ENCODE results near the gene ZBED2. TPM values are rescaled to one million over a fixed set of nuclear protein-coding genes. Genes with fewer than 3 reads are reported as not detected.

ZBED2 gene
- total and polyA plus RNA-seq, 2 of the 8 experiments (the other 6 are each of a cell fraction or from before 2014, with no cell fraction given): not detected

DNA sequence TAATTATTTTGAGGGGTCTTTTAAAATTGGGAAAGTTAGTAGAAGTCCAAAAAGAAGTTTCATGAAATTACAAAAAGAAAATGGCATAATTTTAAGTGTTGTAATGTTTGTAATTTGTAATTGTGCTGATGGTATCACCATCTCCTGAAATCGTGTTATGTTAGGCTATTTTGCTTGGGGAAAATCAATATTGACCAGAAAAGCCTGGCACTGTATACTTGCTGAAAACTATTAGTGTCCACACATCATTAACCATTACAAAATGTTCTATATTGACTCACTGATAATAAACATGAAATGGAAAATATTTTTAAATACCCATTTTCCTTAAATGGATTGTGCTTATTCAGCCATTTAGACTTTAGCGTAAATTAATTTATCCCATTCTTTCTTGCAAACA, 40.3 kb upstream of the ZBED2 start:
- H2AFZ ChIP-seq (ENCODE audit: low read length): no peak overlapping the region
- no peak overlapping the region for H3K14ac ChIP-seq (ENCODE audit: insufficient read length)
- no peaks in the 10 kb centered on the region for H3K9me3 ChIP-seq (ENCODE audit: insufficient read depth in 2 of 2, low read depth in 1 of 2, low read length in 1 of 2)
- no peak overlapping the region for H3K4me2 ChIP-seq (ENCODE audit: insufficient read depth in 1 of 2, low read depth in 2 of 2, low read length in 2 of 2)
- no peaks in the 10 kb centered on the region for H3K23me2 ChIP-seq (ENCODE audit: low read depth, low read length)
- H3K27ac ChIP-seq (ENCODE audit: low read depth, low read length): no peak overlapping the region
- CTCF ChIA-PET (ENCODE audit: partially characterized antibody): interaction anchor here (1.5 kb wide), 1 partner anchor 8 kb away, joined by 3 read pairs; no protein-coding TSS in a partner anchor
- no peaks in the 10 kb centered on the region for H3K27me3 ChIP-seq (replicated peaks in 1 of 4; ENCODE audit: control insufficient read depth in 3 of 4, extremely low read depth in 1 of 4, insufficient read depth in 3 of 4, low read length in 3 of 4)
- no peak overlapping the region for H3K18ac ChIP-seq (ENCODE audit: extremely low read depth, low read length)
- H2BK12ac ChIP-seq (ENCODE audit: low read depth, low read length): no peak overlapping the region
- no peak overlapping the region for H2AK5ac ChIP-seq (ENCODE audit: low read depth, low read length)
- H3K9ac ChIP-seq (replicated peaks in 1 of 4; ENCODE audit: extremely low read depth in 1 of 4, low read depth in 3 of 4, low read length in 3 of 4): no peak overlapping the region
- H4K5ac ChIP-seq (ENCODE audit: insufficient read length, low read depth, low read length): no peak overlapping the region
- H3K79me2 ChIP-seq (ENCODE audit: control insufficient read depth in 1 of 2, insufficient read depth in 2 of 2, low read length in 2 of 2): no peaks in the 10 kb centered on the region
- FAIRE-seq (no peak), DNase-seq (ENCODE audit: low read depth in 1 of 2, low spot score in 2 of 2) (no peak)
- no peaks in the 10 kb centered on the region for H3K36me3 ChIP-seq (ENCODE audit: control insufficient read depth in 2 of 4, insufficient read depth in 4 of 4, low read length in 3 of 4)
- no peaks in the 10 kb centered on the region for H3K79me1 ChIP-seq (ENCODE audit: low read depth, low read length)
- no peak overlapping the region for H2BK120ac ChIP-seq (replicated peaks; ENCODE audit: low read depth, low read length)
- no peak overlapping the region for H3K4ac ChIP-seq (replicated peaks; ENCODE audit: insufficient read length, low read depth, low read length)
- H3K4me3 ChIP-seq (ENCODE audit: extremely low read depth in 1 of 4, insufficient read depth in 2 of 4, low read depth in 3 of 4, low read length in 4 of 4): no peak overlapping the region
- no peak overlapping the region for H4K91ac ChIP-seq (replicated peaks; ENCODE audit: insufficient read length, low read length)
- H3K23ac ChIP-seq (ENCODE audit: insufficient read length): no peak overlapping the region
- no peak overlapping the region for H4K8ac ChIP-seq (ENCODE audit: extremely low read depth, insufficient read depth, low read length)
- H2BK5ac ChIP-seq (ENCODE audit: low read depth, low read length): no peak overlapping the region
- no peaks in the 10 kb centered on the region for H3K4me1 ChIP-seq (replicated peaks in 1 of 4; ENCODE audit: control insufficient read depth in 3 of 4, insufficient read depth in 4 of 4, low read length in 3 of 4)
- H3K56ac ChIP-seq (replicated peaks; ENCODE audit: insufficient read length, low read depth, low read length): no peak overlapping the region
- H2BK15ac ChIP-seq (ENCODE audit: low read length): no peak overlapping the region
- POLR2A ChIA-PET (ENCODE audit: partially characterized antibody): no interaction called here
- 91% methylated on average over 2 of the region's 2 CpGs; no CpG with 5 or more reads in 1 of the 2 experiments for WGBS, 2 experiments (ENCODE audit: extremely low coverage in 1 of 2, insufficient coverage in 1 of 2, insufficient read length in 1 of 2, insufficient replicate concordance in 2 of 2, low coverage in 1 of 2, low lambda C conversion rate in 2 of 2, missing lambda C conversion rate in 1 of 2)
- no peaks in the 10 kb centered on the region for H4K20me1 ChIP-seq (replicated peaks in 1 of 2; ENCODE audit: control insufficient read depth in 1 of 2, insufficient read depth in 2 of 2, low read length in 2 of 2)
- no peak overlapping the region for H2BK20ac ChIP-seq (ENCODE audit: low read length)
- no peak for TF ChIP-seq HDAC2 (IDR thresholded peaks at IDR 0.05; ENCODE audit: borderline replicate concordance in 1 of 2, low read depth in 2 of 2, low read length in 2 of 2)
- TF ChIP-seq SP1 (IDR thresholded peaks at IDR 0.05; ENCODE audit: low read depth, low read length): no peak
- TF ChIP-seq, protein P1, sequence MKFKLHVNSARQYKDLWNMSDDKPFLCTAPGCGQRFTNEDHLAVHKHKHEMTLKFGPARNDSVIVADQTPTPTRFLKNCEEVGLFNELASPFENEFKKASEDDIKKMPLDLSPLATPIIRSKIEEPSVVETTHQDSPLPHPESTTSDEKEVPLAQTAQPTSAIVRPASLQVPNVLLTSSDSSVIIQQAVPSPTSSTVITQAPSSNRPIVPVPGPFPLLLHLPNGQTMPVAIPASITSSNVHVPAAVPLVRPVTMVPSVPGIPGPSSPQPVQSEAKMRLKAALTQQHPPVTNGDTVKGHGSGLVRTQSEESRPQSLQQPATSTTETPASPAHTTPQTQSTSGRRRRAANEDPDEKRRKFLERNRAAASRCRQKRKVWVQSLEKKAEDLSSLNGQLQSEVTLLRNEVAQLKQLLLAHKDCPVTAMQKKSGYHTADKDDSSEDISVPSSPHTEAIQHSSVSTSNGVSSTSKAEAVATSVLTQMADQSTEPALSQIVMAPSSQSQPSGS (IDR thresholded peaks at IDR 0.05; ENCODE audit: low read length): no peak
- no peak for TF ChIP-seq CBX5 (IDR thresholded peaks at IDR 0.05; ENCODE audit: low read depth, low read length)
- no peak for TF ChIP-seq RBBP5 (IDR thresholded peaks at IDR 0.05; ENCODE audit: borderline replicate concordance, low read depth, low read length)
- TF ChIP-seq HDAC6 (IDR thresholded peaks at IDR 0.05; ENCODE audit: low read depth, low read length): no peak
- no peak for TF ChIP-seq GTF2F1 (IDR thresholded peaks at IDR 0.05; ENCODE audit: borderline replicate concordance, low read depth, low read length)

Measured in H1 (cell line).